Measurements from ENCODE around the gene CCDC40. TPM values are rescaled to one million over a fixed set of nuclear protein-coding genes. Genes with fewer than 3 reads are reported as not detected.

CCDC40 gene
- total RNA-seq (2021) (11.0 and 14.2 TPM in 2 replicates), Bru-seq, nascent RNA (percentile 44 among the genes with signal in this experiment), BruChase-seq, experiment 1, labeled RNA remaining after a 2-hour chase (percentile 46 among the genes with signal in this experiment), BruChase-seq, experiment 2, labeled RNA remaining after a 6-hour chase (percentile 46 among the genes with signal in this experiment)
- long read RNA-seq, partial matches to known transcripts, result 0 of 9 reads
- long read RNA-seq, other reads (novel, unspliced or antisense), result 7 of 9 reads

- no peaks in the 10 kb centered on the region for H3F3A ChIP-seq (ENCODE audit: insufficient read depth, low read depth)
- H3K79me2 ChIP-seq (ENCODE audit: low read depth), result no peaks in the 10 kb centered on the region
- H3K9me3 ChIP-seq (ENCODE audit: insufficient read depth, low read depth), result no peaks in the 10 kb centered on the region
- H3K9me2 ChIP-seq (ENCODE audit: insufficient read depth), result no peaks in the 10 kb centered on the region
- intact Hi-C loops (cut with micrococcal nuclease; ENCODE audit: unreplicated experiment), result no loop called here
- H3K27me3 ChIP-seq (ENCODE audit: insufficient read depth, low read depth), result no peaks in the 10 kb centered on the region
- peak within 1 kb of the TSS; percentile 86 for H3K4me2 ChIP-seq
- no peak for TF ChIP-seq EZH2 (IDR thresholded peaks at IDR 0.05; ENCODE audit: low read depth)
- TF ChIP-seq CTCF (conservative IDR thresholded peaks at IDR 0.05), result no peak; the same call in 1 of the 2 replicates
- no peak within 1 kb of the TSS for H3K27ac ChIP-seq
- H3K36me3 ChIP-seq (ENCODE audit: low read depth), result no peaks in the 10 kb centered on the region
- no TSS peak for BruUV-seq (replicated peaks)
- CTCF ChIA-PET, result interaction anchor here (0.6 kb wide), 1 partner anchor 107 kb away, joined by 7 read pairs; no protein-coding TSS in a partner anchor
- H3K4me3 ChIP-seq, result peak within 1 kb of the TSS; percentile 78
- H2AFZ ChIP-seq, result peak within 1 kb of the TSS; percentile 91
- no peaks in the 10 kb centered on the region; the same call in 1 of the 2 replicates for H3K4me1 ChIP-seq (replicated peaks; ENCODE audit: insufficient read depth)
- H4K20me1 ChIP-seq (ENCODE audit: insufficient read depth), result no peaks in the 10 kb centered on the region
- peak; percentile 40 to 83 for DNase-seq
- POLR2A ChIA-PET (ENCODE audit: unreplicated experiment), result no interaction called here
Observed at GRCh38 chr17:80035937-80036714, at the start of gene CCDC40. Gene CCDC40 (plus strand): TSS chr17:80036642. CDS start chr17:80036663, 21 bp downstream.

GRCh38 chr17:79987187-79987934, 49.1 kb upstream of the CCDC40 start:
- no peak overlapping the region for H3K4me3 ChIP-seq

More at GRCh38 chr17:79987187-79987934, 49.1 kb upstream of the CCDC40 start:
- Histone ChIP-seq H3K79me2 (ENCODE audit: low read depth) (no peaks in the 10 kb centered on the region), H3K27me3 (ENCODE audit: insufficient read depth, low read depth) (no peaks in the 10 kb centered on the region), H3K4me2 (no peak overlapping the region), H3K9me3 (ENCODE audit: insufficient read depth, low read depth) (no peaks in the 10 kb centered on the region), H3K27ac (no peak overlapping the region), H3K4me1 (replicated peaks; ENCODE audit: insufficient read depth) (peaks cover 20% of the 10 kb centered on the region), H3K9me2 (ENCODE audit: insufficient read depth) (no peaks in the 10 kb centered on the region), H2AFZ (no peak overlapping the region), H4K20me1 (ENCODE audit: insufficient read depth) (no peaks in the 10 kb centered on the region), H3K36me3 (ENCODE audit: low read depth) (no peaks in the 10 kb centered on the region), H3F3A (ENCODE audit: insufficient read depth, low read depth) (peaks cover 3% of the 10 kb centered on the region; the same call in 1 of the 2 replicates)
- POLR2A ChIA-PET (ENCODE audit: unreplicated experiment), result no interaction called here
- intact Hi-C loops (cut with micrococcal nuclease; ENCODE audit: unreplicated experiment), result loop anchor here (5.0 kb wide), 1 partner anchor 60 kb away; no protein-coding TSS in a partner anchor
- TF ChIP-seq CTCF (conservative IDR thresholded peaks at IDR 0.05) (no peak), EZH2 (IDR thresholded peaks at IDR 0.05; ENCODE audit: low read depth) (no peak)
- CTCF ChIA-PET, result interaction anchor here (0.6 to 1.3 kb wide), 2 partner anchors 148 to 179 kb away, joined by 3 to 4 read pairs; partner anchors contain the start of gene CBX4
- no peak for DNase-seq
- BruUV-seq (replicated peaks), result no TSS peak
